HG02610 (cell line): ENCODE results near the gene SMIM14.
A peak's percentile ranks its signal among the peaks of the same experiment; 100 is the strongest.
"Not testable (repeated sequence)": the region's sequence is repeated elsewhere in the genome, so short reads cannot be mapped to it uniquely, and the experiment has no call there.

Source experiments
- ATAC-seq: cut with Tn5 transposase; IDR thresholded peaks from one replicate; pipeline ENCODE4 v1.9.1; 2021; ENCODE audit warnings: mild to moderate bottlenecking, moderate library complexity; ENCODE audit not compliant: unreplicated experiment

The SMIM14 gene

GRCh38 chr4:39541987-39542610 is 96.6 kb downstream of the SMIM14 start:
- ATAC-seq = no peak

GRCh38 chr4:39539089-39539611 is 99.5 kb downstream of the SMIM14 start:
- ATAC-seq = no peak

- ATAC-seq = no peak
These were observed 105.1 kb downstream of the SMIM14 start for GRCh38 chr4:39533541-39533940.

- not testable (repeated sequence) for ATAC-seq
These were observed 106.4 kb downstream of the SMIM14 start for GRCh38 chr4:39532237-39532636.

GRCh38 chr4:39530682-39531081 is 108.0 kb downstream of the SMIM14 start:
- ATAC-seq = no peak

GRCh38 chr4:39529534-39529933 is 109.1 kb downstream of the SMIM14 start:
- no peak for ATAC-seq

GRCh38 chr4:39528061-39528465 is 110.6 kb downstream of the SMIM14 start:
- ATAC-seq = no peak

- peak; percentile 98 for ATAC-seq
These were observed 111.2 kb downstream of the SMIM14 start, which contains the start of gene UGDH for GRCh38 chr4:39527296-39528060. TSS of gene UGDH (minus strand) at chr4:39527439. CDS start at chr4:39521512, 5,927 bp downstream.

GRCh38 chr4:39526765-39527295 is 111.8 kb downstream of the SMIM14 start:
- ATAC-seq = no peak

- ATAC-seq = no peak
These were observed 112.6 kb downstream of the SMIM14 start for GRCh38 chr4:39525822-39526690.

- no peak for ATAC-seq
These were observed 114.3 kb downstream of the SMIM14 start for GRCh38 chr4:39524161-39524957.

GRCh38 chr4:39522068-39522467 is 116.6 kb downstream of the SMIM14 start:
- no peak for ATAC-seq

- no peak for ATAC-seq
These were observed 117.3 kb downstream of the SMIM14 start for GRCh38 chr4:39521253-39521919.

- no peak for ATAC-seq
These were observed 120.2 kb downstream of the SMIM14 start for GRCh38 chr4:39518484-39518883.

GRCh38 chr4:39516407-39516966 is 122.2 kb downstream of the SMIM14 start:
- no peak for ATAC-seq

- not testable (repeated sequence) for ATAC-seq
These were observed 122.8 kb downstream of the SMIM14 start for GRCh38 chr4:39515669-39516401.

GRCh38 chr4:39514888-39515401 is 123.7 kb downstream of the SMIM14 start:
- no peak for ATAC-seq

GRCh38 chr4:39514266-39514665 is 124.4 kb downstream of the SMIM14 start:
- not testable (repeated sequence) for ATAC-seq
